Neural cell (in vitro differentiated cells): ENCODE data around the gene CENPP. TPM values are rescaled to one million over a fixed set of nuclear protein-coding genes. Genes with fewer than 3 reads are reported as not detected.

Experiments
- H2AFZ ChIP-seq: fragments of 200-600, 300-800 bp; sonication (generic), shearing (Covaris generic); 2 replicates; pipeline ENCODE4 v1.6.0; 2014; ENCODE audit warnings: low read depth, mild to moderate bottlenecking, antibody characterized with exemption, low read length, moderate library complexity
- H3F3A ChIP-seq: fragments of 200-600 bp; shearing (Covaris generic); 2 replicates; pipeline ENCODE4 v1.6.1; 2016; ENCODE audit warnings: mild to moderate bottlenecking, moderate library complexity, mixed read lengths, antibody characterized with exemption, low read length; ENCODE audit not compliant: insufficient read depth, poor library complexity, severe bottlenecking
- H3K27ac ChIP-seq: fragments of 200-600, 300-800 bp; sonication (generic), shearing (Covaris generic); 2 replicates; pipeline ENCODE4 v1.5.1; 2014; ENCODE audit warnings: mild to moderate bottlenecking, low read length, moderate library complexity
- H3K27me3 ChIP-seq: fragments of 300-800, 200-600 bp; sonication (generic), shearing (Covaris generic); 2 replicates; pipeline ENCODE4 v1.6.0; 2014; ENCODE audit warnings: mild to moderate bottlenecking, low read depth, low read length, moderate library complexity; ENCODE audit not compliant: insufficient read depth
- H3K36me3 ChIP-seq: fragments of 300-800, 200-600 bp; sonication (generic), shearing (Covaris generic); 2 replicates; pipeline ENCODE4 v1.5.1; 2014; ENCODE audit warnings: mild to moderate bottlenecking, antibody characterized with exemption, low read length, moderate library complexity; ENCODE audit not compliant: insufficient read depth
- H3K4me2 ChIP-seq: fragments of 300-800, 200-600 bp; sonication (generic), shearing (Covaris generic); 2 replicates; pipeline ENCODE4 v1.6.0; 2014; ENCODE audit warnings: mild to moderate bottlenecking, low read length
- H3K4me3 ChIP-seq: fragments of 300-800, 200-600 bp; sonication (generic), shearing (Covaris generic); 2 replicates; pipeline ENCODE4 v1.5.1; 2014; ENCODE audit warnings: mild to moderate bottlenecking, low read length, moderate library complexity
- H3K79me2 ChIP-seq: fragments of 200-600 bp; shearing (Covaris generic); replicated peaks from 2 replicates; pipeline ENCODE4 v1.6.0; 2014; ENCODE audit warnings: mild to moderate bottlenecking, low read length, moderate library complexity; ENCODE audit not compliant: insufficient read depth
- H3K9ac ChIP-seq: fragments of 300-800, 200-600 bp; sonication (generic), shearing (Covaris generic); 2 replicates; pipeline ENCODE4 v1.6.1; 2016; ENCODE audit warnings: mild to moderate bottlenecking, low read length, mixed read lengths
- H3K9me2 ChIP-seq: fragments of 200-600 bp; shearing (Covaris generic); 2 replicates; pipeline ENCODE4 v1.6.1; 2016; ENCODE audit warnings: mild to moderate bottlenecking, low read length, mixed read lengths; ENCODE audit not compliant: insufficient read depth
- H3K9me3 ChIP-seq: fragments of 200-600, 300-800 bp; sonication (generic), shearing (Covaris generic); 2 replicates; pipeline ENCODE4 v1.6.1; 2016; ENCODE audit warnings: mild to moderate bottlenecking, mixed run types, low read length, moderate library complexity, mixed read lengths
- H4K20me1 ChIP-seq: fragments of 200-600 bp; shearing (Covaris generic); 2 replicates; pipeline ENCODE4 v1.6.1; 2016; ENCODE audit warnings: mild to moderate bottlenecking, mixed run types; ENCODE audit not compliant: insufficient read depth
- EP300 ChIP-seq: fragments of 450-650 bp; conservative IDR thresholded peaks from 2 replicates; pipeline ENCODE4 v1.6.1; 2014; ENCODE audit warnings: antibody characterized with exemption, mild to moderate bottlenecking, moderate library complexity; ENCODE audit not compliant: poor library complexity, severe bottlenecking
- EZH2 ChIP-seq: fragments of 200-600, 300-800 bp; shearing (Covaris generic), sonication (generic); IDR thresholded peaks from 2 replicates; pipeline ENCODE4 v1.6.1; 2014; ENCODE audit warnings: antibody characterized with exemption, low read length, borderline replicate concordance, mild to moderate bottlenecking; ENCODE audit not compliant: insufficient read depth, poor library complexity, severe bottlenecking
- MXI1 ChIP-seq: fragments of 450-650 bp; conservative IDR thresholded peaks from 2 replicates; pipeline ENCODE4 v1.6.1; 2014; ENCODE audit warnings: antibody characterized with exemption, mild to moderate bottlenecking; ENCODE audit not compliant: poor library complexity, severe bottlenecking
- POLR2AphosphoS5 ChIP-seq: IDR thresholded peaks from 2 replicates; pipeline ENCODE4 v1.6.1; 2012
- RAD21 ChIP-seq: fragments of 450-650 bp; conservative IDR thresholded peaks from 2 replicates; pipeline ENCODE4 v1.6.1; 2014; ENCODE audit warnings: antibody characterized with exemption, mild to moderate bottlenecking, moderate library complexity
- SMC3 ChIP-seq: fragments of 450-650 bp; conservative IDR thresholded peaks from 2 replicates; pipeline ENCODE4 v1.6.1; 2014; ENCODE audit warnings: antibody characterized with exemption, mild to moderate bottlenecking, moderate library complexity; ENCODE audit not compliant: poor library complexity
- TAF1 ChIP-seq: IDR thresholded peaks from 2 replicates; pipeline ENCODE4 v1.6.1; 2012; ENCODE audit warnings: low read depth
- polyA plus RNA-seq: library from polyadenylated mRNA; depleted of rRNA; stranded (reverse); fragments of >200 nt; gene quantifications from 2 replicates; pipeline ENCODE4 v1.2.3, GENCODE V29; 2014
- TF ChIP-seq, protein P1 (sequence below): IDR thresholded peaks from 2 replicates; pipeline ENCODE4 v1.6.1; 2012; ENCODE audit warnings: borderline replicate concordance
- TF ChIP-seq, protein P2 (sequence below): fragments of 450-650 bp; IDR thresholded peaks from 2 replicates; pipeline ENCODE4 v1.5.1; 2014; ENCODE audit warnings: antibody characterized with exemption, mild to moderate bottlenecking, moderate library complexity; ENCODE audit not compliant: poor library complexity, severe bottlenecking

Gene CENPP
- polyA plus RNA-seq, 1 donor from 2014 or later: 5.0 TPM

DNA sequence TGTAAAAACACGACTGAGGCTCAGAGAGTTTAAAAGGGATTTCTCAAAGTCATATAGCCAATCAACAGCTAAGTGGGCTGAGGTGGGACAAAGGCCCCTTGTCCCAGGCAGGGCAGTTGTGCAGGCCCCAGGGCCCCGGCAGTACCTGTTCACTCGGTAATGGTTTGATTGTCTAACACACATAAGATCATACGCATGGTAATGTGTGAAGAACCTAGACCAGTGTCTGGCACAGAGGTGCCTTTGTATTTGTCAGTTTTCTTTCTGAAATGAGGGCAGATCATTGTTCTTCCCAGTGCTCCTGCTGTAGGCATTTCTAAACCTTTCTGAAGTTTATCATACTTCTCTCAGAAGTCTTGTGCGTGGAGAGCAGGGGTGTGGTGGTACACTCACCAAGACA lies 277.3 kb downstream of the CENPP start:
- H3K9me3 ChIP-seq: no peaks in the 10 kb centered on the region
- no peaks in the 10 kb centered on the region for H3K9me2 ChIP-seq
- no peak overlapping the region for H3K4me3 ChIP-seq
- no peaks in the 10 kb centered on the region for H4K20me1 ChIP-seq
- H3K9ac ChIP-seq: no peak overlapping the region
- no peaks in the 10 kb centered on the region for H3K36me3 ChIP-seq
- TF ChIP-seq MXI1 (no peak), EP300 (no peak), RAD21 (no peak), EZH2 (no peak), SMC3 (no peak), TAF1 (no peak), POLR2AphosphoS5 (no peak)
- TF ChIP-seq, protein P1, sequence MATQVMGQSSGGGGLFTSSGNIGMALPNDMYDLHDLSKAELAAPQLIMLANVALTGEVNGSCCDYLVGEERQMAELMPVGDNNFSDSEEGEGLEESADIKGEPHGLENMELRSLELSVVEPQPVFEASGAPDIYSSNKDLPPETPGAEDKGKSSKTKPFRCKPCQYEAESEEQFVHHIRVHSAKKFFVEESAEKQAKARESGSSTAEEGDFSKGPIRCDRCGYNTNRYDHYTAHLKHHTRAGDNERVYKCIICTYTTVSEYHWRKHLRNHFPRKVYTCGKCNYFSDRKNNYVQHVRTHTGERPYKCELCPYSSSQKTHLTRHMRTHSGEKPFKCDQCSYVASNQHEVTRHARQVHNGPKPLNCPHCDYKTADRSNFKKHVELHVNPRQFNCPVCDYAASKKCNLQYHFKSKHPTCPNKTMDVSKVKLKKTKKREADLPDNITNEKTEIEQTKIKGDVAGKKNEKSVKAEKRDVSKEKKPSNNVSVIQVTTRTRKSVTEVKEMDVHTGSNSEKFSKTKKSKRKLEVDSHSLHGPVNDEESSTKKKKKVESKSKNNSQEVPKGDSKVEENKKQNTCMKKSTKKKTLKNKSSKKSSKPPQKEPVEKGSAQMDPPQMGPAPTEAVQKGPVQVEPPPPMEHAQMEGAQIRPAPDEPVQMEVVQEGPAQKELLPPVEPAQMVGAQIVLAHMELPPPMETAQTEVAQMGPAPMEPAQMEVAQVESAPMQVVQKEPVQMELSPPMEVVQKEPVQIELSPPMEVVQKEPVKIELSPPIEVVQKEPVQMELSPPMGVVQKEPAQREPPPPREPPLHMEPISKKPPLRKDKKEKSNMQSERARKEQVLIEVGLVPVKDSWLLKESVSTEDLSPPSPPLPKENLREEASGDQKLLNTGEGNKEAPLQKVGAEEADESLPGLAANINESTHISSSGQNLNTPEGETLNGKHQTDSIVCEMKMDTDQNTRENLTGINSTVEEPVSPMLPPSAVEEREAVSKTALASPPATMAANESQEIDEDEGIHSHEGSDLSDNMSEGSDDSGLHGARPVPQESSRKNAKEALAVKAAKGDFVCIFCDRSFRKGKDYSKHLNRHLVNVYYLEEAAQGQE: no peak
- TF ChIP-seq, protein P2, sequence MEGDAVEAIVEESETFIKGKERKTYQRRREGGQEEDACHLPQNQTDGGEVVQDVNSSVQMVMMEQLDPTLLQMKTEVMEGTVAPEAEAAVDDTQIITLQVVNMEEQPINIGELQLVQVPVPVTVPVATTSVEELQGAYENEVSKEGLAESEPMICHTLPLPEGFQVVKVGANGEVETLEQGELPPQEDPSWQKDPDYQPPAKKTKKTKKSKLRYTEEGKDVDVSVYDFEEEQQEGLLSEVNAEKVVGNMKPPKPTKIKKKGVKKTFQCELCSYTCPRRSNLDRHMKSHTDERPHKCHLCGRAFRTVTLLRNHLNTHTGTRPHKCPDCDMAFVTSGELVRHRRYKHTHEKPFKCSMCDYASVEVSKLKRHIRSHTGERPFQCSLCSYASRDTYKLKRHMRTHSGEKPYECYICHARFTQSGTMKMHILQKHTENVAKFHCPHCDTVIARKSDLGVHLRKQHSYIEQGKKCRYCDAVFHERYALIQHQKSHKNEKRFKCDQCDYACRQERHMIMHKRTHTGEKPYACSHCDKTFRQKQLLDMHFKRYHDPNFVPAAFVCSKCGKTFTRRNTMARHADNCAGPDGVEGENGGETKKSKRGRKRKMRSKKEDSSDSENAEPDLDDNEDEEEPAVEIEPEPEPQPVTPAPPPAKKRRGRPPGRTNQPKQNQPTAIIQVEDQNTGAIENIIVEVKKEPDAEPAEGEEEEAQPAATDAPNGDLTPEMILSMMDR: no peak
- H2AFZ ChIP-seq: no peak overlapping the region
- H3K27ac ChIP-seq: no peak overlapping the region
- H3K4me2 ChIP-seq: no peak overlapping the region
- no peaks in the 10 kb centered on the region for H3F3A ChIP-seq
- no peaks in the 10 kb centered on the region for H3K27me3 ChIP-seq
- no peaks in the 10 kb centered on the region for H3K79me2 ChIP-seq

DNA sequence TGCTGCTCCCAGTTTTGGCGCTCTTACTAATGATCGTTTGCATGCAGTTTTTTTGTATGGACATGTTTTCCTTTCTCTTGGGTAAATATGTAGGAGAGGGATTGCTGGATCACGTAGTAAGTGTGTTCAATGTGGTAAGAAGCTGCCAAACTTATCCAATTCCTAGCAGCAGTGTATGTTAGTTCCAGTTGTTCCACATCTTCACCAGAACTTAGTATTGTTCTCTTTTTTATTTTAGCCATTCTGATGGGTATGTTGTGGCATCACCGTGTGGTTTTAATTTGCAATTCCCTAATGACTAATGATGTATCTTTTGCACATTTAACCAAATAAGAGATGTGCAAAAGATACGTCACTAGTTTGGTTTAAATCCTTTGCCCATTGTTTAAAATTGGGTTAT lies 278.2 kb downstream of the CENPP start:
- H3K4me2 ChIP-seq: no peak overlapping the region
- no peaks in the 10 kb centered on the region for H4K20me1 ChIP-seq
- H3K27me3 ChIP-seq: no peaks in the 10 kb centered on the region
- no peaks in the 10 kb centered on the region for H3K36me3 ChIP-seq
- no peak for TF ChIP-seq RAD21
- TF ChIP-seq MXI1: no peak
- TF ChIP-seq EZH2: no peak
- TF ChIP-seq, protein P2: no peak
- no peak for TF ChIP-seq SMC3
- no peak for TF ChIP-seq EP300
- no peak for TF ChIP-seq POLR2AphosphoS5
- TF ChIP-seq TAF1: no peak
- TF ChIP-seq, protein P1: no peak
- H3K9ac ChIP-seq: no peak overlapping the region
- no peaks in the 10 kb centered on the region for H3K9me3 ChIP-seq
- no peak overlapping the region for H3K27ac ChIP-seq
- no peaks in the 10 kb centered on the region for H3F3A ChIP-seq
- H3K9me2 ChIP-seq: no peaks in the 10 kb centered on the region
- H3K4me3 ChIP-seq: no peak overlapping the region
- no peaks in the 10 kb centered on the region for H3K79me2 ChIP-seq
- H2AFZ ChIP-seq: no peak overlapping the region
